ENCODE results near the gene LTB4R2.

The LTB4R2 gene

DNA sequence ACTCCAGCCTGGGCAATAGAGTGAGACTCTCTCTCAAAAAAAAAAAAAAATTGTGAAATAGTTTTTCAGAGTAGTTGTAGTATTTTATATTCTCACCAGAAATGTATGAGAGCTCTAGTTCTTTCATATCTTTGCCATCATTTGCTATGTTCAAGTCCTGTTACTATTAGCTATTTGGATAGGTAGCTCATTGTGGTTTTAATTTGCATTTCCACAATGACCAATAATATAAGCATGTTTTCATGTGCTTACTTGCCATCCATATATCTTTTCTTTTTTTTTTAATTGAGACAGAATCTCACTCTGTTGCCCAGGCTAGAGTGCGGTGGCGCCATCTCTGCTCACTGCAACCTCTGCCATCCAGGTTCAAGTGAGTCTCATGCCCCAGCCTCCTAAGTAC lies 38.2 kb downstream of the LTB4R2 start:
- Histone ChIP-seq H3K4me3 (ENCODE audit: low read depth, low read length, poor library complexity, severe bottlenecking) (no peak overlapping the region), H3K9me2 (ENCODE audit: low read depth, low read length) (no peaks in the 10 kb centered on the region)

DNA sequence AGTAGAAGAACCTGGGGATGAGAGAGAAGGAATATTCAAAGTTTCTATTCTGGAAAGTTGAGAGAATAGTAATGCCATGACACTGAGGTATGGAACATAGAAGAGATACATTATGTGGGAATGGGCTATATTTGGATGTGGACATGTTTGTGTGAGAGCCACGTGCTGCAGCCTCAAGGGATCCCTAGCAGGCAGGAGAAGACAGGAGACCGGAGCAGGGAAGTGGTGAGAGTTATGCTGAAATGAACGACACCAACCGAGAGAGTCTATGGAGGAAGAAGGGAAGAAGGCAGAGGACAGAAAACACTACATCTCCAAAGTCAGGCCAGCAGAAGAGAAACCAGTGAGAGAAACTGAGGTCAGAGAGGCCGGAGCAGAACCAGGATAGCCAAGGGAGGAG lies 39.8 kb downstream of the LTB4R2 start:
- no peaks in the 10 kb centered on the region for H3K9me3 ChIP-seq (ENCODE audit: low read length)
- no peaks in the 10 kb centered on the region for H3K4me1 ChIP-seq (ENCODE audit: insufficient read depth, low read length, severe bottlenecking)
- no peak overlapping the region for H3K4me2 ChIP-seq (ENCODE audit: low read length)
- TF ChIP-seq EZH2 (IDR thresholded peaks at IDR 0.05; ENCODE audit: borderline replicate concordance, low read length): no peak
- TF ChIP-seq, protein P1, sequence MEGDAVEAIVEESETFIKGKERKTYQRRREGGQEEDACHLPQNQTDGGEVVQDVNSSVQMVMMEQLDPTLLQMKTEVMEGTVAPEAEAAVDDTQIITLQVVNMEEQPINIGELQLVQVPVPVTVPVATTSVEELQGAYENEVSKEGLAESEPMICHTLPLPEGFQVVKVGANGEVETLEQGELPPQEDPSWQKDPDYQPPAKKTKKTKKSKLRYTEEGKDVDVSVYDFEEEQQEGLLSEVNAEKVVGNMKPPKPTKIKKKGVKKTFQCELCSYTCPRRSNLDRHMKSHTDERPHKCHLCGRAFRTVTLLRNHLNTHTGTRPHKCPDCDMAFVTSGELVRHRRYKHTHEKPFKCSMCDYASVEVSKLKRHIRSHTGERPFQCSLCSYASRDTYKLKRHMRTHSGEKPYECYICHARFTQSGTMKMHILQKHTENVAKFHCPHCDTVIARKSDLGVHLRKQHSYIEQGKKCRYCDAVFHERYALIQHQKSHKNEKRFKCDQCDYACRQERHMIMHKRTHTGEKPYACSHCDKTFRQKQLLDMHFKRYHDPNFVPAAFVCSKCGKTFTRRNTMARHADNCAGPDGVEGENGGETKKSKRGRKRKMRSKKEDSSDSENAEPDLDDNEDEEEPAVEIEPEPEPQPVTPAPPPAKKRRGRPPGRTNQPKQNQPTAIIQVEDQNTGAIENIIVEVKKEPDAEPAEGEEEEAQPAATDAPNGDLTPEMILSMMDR (IDR thresholded peaks at IDR 0.05; ENCODE audit: low read length): no peak
- no peaks in the 10 kb centered on the region for H3K9me2 ChIP-seq (ENCODE audit: low read depth, low read length)
- no peak overlapping the region for H2AFZ ChIP-seq (ENCODE audit: low read length)
- no peak overlapping the region for H3K4me3 ChIP-seq (ENCODE audit: low read depth, low read length, poor library complexity, severe bottlenecking)
- H3F3A ChIP-seq (ENCODE audit: insufficient read depth, low read length): no peaks in the 10 kb centered on the region
- H3K9ac ChIP-seq (ENCODE audit: low read length): no peak overlapping the region
- no peak overlapping the region for H3K27ac ChIP-seq (ENCODE audit: low read depth, low read length, poor library complexity, severe bottlenecking)
- H3K36me3 ChIP-seq (ENCODE audit: insufficient read depth, low read length): no peaks in the 10 kb centered on the region
- H3K27me3 ChIP-seq (ENCODE audit: insufficient read depth, low read length): peaks cover 3% of the 10 kb centered on the region; the same call in 1 of the 2 replicates
- H3K79me2 ChIP-seq (ENCODE audit: insufficient read depth, low read length): no peaks in the 10 kb centered on the region
- H4K20me1 ChIP-seq (ENCODE audit: insufficient read depth, low read length): no peaks in the 10 kb centered on the region

More for the DNA sequence above, 38.2 kb downstream of the LTB4R2 start:
- peaks cover 3% of the 10 kb centered on the region; the same call in 1 of the 2 replicates for H3K27me3 ChIP-seq (ENCODE audit: insufficient read depth, low read length)
- TF ChIP-seq EZH2 (IDR thresholded peaks at IDR 0.05; ENCODE audit: borderline replicate concordance, low read length): no peak
- no peaks in the 10 kb centered on the region for H3F3A ChIP-seq (ENCODE audit: insufficient read depth, low read length)
- H3K36me3 ChIP-seq (ENCODE audit: insufficient read depth, low read length): no peaks in the 10 kb centered on the region
- no peaks in the 10 kb centered on the region for H3K4me1 ChIP-seq (ENCODE audit: insufficient read depth, low read length, severe bottlenecking)
- H3K27ac ChIP-seq (ENCODE audit: low read depth, low read length, poor library complexity, severe bottlenecking): no peak overlapping the region
- no peaks in the 10 kb centered on the region for H4K20me1 ChIP-seq (ENCODE audit: insufficient read depth, low read length)
- no peaks in the 10 kb centered on the region for H3K9me3 ChIP-seq (ENCODE audit: low read length)
- no peak overlapping the region for H3K9ac ChIP-seq (ENCODE audit: low read length)
- H3K79me2 ChIP-seq (ENCODE audit: insufficient read depth, low read length): no peaks in the 10 kb centered on the region
- no peak overlapping the region for H2AFZ ChIP-seq (ENCODE audit: low read length)
- H3K4me2 ChIP-seq (ENCODE audit: low read length): no peak overlapping the region

DNA sequence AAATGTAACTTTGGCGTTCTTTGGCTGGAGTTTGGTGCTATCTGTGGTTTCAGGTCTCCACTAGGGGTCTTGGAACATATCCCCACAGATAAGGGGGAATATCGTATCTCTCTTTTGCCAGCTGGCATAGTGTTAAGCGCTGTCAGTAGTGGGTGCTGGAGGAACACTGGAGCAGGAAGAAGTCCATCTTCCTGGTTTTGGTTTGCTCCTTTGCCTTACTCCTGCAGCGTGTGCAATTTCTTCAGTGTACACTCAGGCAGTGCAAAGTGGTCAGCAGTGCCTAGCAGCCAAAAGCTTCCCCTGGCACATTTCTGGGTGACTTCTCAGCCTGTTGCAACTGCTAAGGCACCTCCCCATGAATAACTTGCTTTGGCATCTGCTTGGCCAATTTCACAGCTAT lies 41.6 kb downstream of the LTB4R2 start:
- Histone ChIP-seq H2AFZ (ENCODE audit: low read length) (no peak overlapping the region), H3K79me2 (ENCODE audit: insufficient read depth, low read length) (no peaks in the 10 kb centered on the region), H3K9ac (ENCODE audit: low read length) (no peak overlapping the region), H3K4me3 (ENCODE audit: low read depth, low read length, poor library complexity, severe bottlenecking) (no peak overlapping the region), H3F3A (ENCODE audit: insufficient read depth, low read length) (no peaks in the 10 kb centered on the region), H3K9me3 (ENCODE audit: low read length) (no peaks in the 10 kb centered on the region), H3K4me1 (ENCODE audit: insufficient read depth, low read length, severe bottlenecking) (no peaks in the 10 kb centered on the region), H4K20me1 (ENCODE audit: insufficient read depth, low read length) (no peaks in the 10 kb centered on the region), H3K27me3 (ENCODE audit: insufficient read depth, low read length) (peaks cover 3% of the 10 kb centered on the region; the same call in 1 of the 2 replicates), H3K9me2 (ENCODE audit: low read depth, low read length) (no peaks in the 10 kb centered on the region), H3K4me2 (ENCODE audit: low read length) (no peak overlapping the region), H3K36me3 (ENCODE audit: insufficient read depth, low read length) (no peaks in the 10 kb centered on the region), H3K27ac (ENCODE audit: low read depth, low read length, poor library complexity, severe bottlenecking) (no peak overlapping the region)
- TF ChIP-seq EZH2 (IDR thresholded peaks at IDR 0.05; ENCODE audit: borderline replicate concordance, low read length): no peak
- TF ChIP-seq, protein P1 (IDR thresholded peaks at IDR 0.05; ENCODE audit: low read length): no peak; the same call in 1 of the 2 replicates

Measured in OCI-LY1 (cell line).